Activated CD8-positive, alpha-beta T cell treated with anti-CD3 and anti-CD28 coated beads, Interleukin-2, amount 10 ng/mL, durations not matched to agents 7 days and 5 days (primary cell): ENCODE data around the gene TFAP2E. TPM values are rescaled to one million over a fixed set of nuclear protein-coding genes. Genes with fewer than 3 reads are reported as not detected.
A peak's percentile ranks its signal among the peaks of the same experiment; 100 is the strongest.
"Not testable (repeated sequence)": the region's sequence is repeated elsewhere in the genome, so short reads cannot be mapped to it uniquely, and the experiment has no call there.

Experiments used
- ATAC-seq: fragments of 150-1000 bp; cut with Tn5 transposase; one replicate; pipeline ENCODE4 v1.10.0; 2021; ENCODE audit warnings: moderate library complexity
- CTCF ChIA-PET: fragments of 350-600 bp; sonication (Branson Sonifier 250); formaldehyde crosslinking; loops from one replicate; lab custom pipeline; 2021; ENCODE audit warnings: antibody characterized with exemption; lab: Charles Lee
- POLR2A ChIA-PET: fragments of 350-600 bp; sonication (Branson Sonifier 250); formaldehyde crosslinking; loops from one replicate; lab custom pipeline; 2021; ENCODE audit warnings: antibody characterized with exemption; lab: Charles Lee
- DNase-seq: peaks from one replicate; pipeline ENCODE4 v3.0.0-alpha.2; 2020
- H3K27ac Mint-ChIP-seq: one replicate; pipeline ENCODE4 v1.8.0; 2021; ENCODE audit warnings: mild to moderate bottlenecking, mixed read lengths
- H3K27me3 Mint-ChIP-seq: one replicate; pipeline ENCODE4 v1.8.0; 2021; ENCODE audit warnings: low read depth, mixed read lengths
- H3K36me3 Mint-ChIP-seq: one replicate; pipeline ENCODE4 v1.8.0; 2021; ENCODE audit warnings: low read depth, mixed read lengths
- H3K4me1 Mint-ChIP-seq: one replicate; pipeline ENCODE4 v1.8.0; 2021; ENCODE audit warnings: low read depth, mixed read lengths
- H3K4me3 Mint-ChIP-seq: one replicate; pipeline ENCODE4 v1.8.0; 2021; ENCODE audit warnings: mild to moderate bottlenecking, mixed read lengths
- H3K9me3 Mint-ChIP-seq: one replicate; pipeline ENCODE4 v1.8.0; 2022; ENCODE audit warnings: mixed read lengths; ENCODE audit not compliant: insufficient read depth
- total RNA-seq, 2 experiments: library from RNA; stranded (reverse); gene quantifications; one replicate each; pipeline ENCODE4 v1.2.3, GENCODE V29; 2021

Gene TFAP2E
- total RNA-seq, 2 experiments from 2014 or later = 1.0 to 1.1 TPM

DNA sequence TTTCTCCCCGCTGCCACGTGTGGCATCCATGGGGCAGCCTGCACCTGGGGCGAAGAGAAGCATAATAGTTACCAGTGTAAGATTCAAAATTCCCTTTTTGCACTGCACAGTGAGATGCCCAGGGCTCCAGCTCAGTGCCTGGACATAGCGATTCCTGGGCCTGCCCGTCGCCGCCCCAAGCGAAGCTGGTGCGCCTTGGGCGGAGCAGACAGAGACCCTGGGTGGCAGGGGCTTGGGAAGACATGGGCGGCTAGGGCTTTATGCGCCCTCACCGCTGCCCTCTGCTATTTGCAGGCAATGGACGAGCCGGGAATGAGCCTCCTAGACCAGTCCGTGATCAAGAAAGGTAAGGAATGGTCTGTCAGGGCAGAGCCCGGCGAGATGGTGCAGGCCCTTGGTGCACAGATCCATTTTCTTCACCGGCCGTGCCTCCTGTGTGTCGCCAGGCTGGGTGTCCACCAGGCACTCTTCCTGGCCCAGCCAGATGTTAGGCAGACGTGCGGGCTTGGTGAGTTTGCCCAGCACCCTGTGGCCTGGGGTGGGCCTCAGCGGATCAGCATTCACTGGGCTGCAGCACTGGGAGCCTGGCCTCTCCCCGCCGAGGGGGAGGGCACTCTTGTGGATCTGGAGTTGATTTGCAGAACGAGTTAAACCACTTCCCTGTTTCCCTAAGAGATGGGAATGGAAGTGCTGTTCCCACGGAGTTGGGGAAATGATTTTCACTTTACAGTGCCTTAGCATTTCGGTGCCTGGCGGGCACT lies 1.7 kb downstream of the TFAP2E start:
- Mint-ChIP-seq H3K9me3 (no peaks in the 10 kb centered on the region), H3K27ac (no peak overlapping the region), H3K27me3 (peaks cover 23% of the 10 kb centered on the region), H3K4me1 (peaks cover 36% of the 10 kb centered on the region), H3K36me3 (peaks cover 10% of the 10 kb centered on the region), H3K4me3 (no peak overlapping the region)
- CTCF ChIA-PET = no interaction called here
- POLR2A ChIA-PET = no interaction called here
- no peak for ATAC-seq
- DNase-seq = no peak

DNA sequence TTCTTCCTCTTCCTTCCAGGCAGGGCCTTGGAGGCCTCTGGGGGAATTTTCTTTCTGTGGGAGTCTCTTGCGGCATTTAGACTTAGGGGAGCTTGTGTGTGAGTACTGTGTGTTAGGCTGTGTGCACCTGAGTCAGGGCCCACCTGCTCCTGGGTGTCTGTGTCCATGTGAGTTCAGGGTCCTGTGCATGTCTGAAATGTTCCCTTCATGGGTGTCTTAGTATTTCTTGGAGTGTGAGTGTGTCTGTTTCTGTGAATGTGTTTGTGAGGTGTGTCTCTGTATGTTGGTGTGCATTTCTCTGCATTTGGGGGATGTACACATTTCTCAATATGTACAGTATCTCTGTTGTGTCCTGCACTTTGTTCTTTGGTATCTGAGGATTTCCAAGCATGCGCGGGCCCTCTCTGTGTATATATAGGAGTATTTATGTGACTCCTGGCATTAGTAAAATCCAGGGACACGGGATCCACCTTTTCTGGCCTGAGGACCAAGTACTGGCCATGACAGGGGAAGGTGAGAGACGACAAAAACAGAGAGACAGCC lies 2.4 kb downstream of the TFAP2E start:
- no peaks in the 10 kb centered on the region for H3K9me3 Mint-ChIP-seq
- ATAC-seq = no peak
- peak overlapping the region; percentile 74 for H3K4me3 Mint-ChIP-seq
- H3K36me3 Mint-ChIP-seq = peaks cover 10% of the 10 kb centered on the region
- no peak for DNase-seq
- peaks cover 21% of the 10 kb centered on the region for H3K27me3 Mint-ChIP-seq
- H3K27ac Mint-ChIP-seq = peak overlapping the region; percentile 18
- POLR2A ChIA-PET = no interaction called here
- CTCF ChIA-PET = interaction anchor here (1.0 kb wide), 1 partner anchor 11 kb away, joined by 5 read pairs; no protein-coding TSS in a partner anchor
- H3K4me1 Mint-ChIP-seq = peaks cover 36% of the 10 kb centered on the region

DNA sequence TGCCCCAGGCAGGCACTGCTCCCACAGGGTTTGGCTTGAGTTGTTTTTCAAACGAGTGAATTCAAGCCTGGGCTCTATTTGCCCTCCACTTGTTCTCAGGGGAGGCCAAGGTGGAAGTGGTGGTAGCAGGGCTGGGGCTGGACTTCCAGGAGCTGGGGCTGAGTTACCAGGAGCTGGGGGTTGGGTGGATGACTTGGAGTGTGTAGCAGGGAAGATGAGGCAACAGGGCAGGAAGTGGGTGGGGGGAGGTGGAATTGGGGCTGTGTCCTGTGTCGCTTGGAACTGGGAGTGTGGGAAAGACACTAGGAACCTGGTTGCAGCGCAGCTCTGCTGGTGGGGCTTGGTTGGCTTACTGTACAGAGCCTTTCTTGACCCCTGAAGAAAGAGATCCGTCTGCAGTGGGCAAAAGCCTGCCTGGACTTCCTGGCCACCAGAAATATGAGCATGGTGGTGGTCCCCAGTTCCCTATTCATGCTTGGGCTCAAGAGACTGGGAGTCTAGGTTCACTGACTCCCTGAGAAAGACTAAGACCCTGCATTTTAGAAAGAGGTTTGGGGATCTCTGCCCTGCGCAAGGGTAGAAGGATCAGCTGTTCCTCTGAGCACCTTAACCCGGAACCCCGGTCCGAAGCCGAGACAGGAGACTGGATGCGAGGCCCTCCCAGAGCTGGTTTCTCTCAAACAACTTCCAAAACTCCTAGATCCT lies 3.1 kb downstream of the TFAP2E start:
- CTCF ChIA-PET = interaction anchor here (1.0 to 3.4 kb wide), 3 partner anchors 8 to 139 kb away, joined by 5 to 26 read pairs (median 13); no protein-coding TSS in a partner anchor
- no peak for DNase-seq
- peak overlapping the region; percentile 74 for H3K4me3 Mint-ChIP-seq
- H3K27me3 Mint-ChIP-seq = peaks cover 17% of the 10 kb centered on the region
- POLR2A ChIA-PET = interaction anchor here (1.9 kb wide), 1 partner anchor 193 kb away, joined by 10 read pairs; the partner anchor contains the start of gene CLSPN
- peak overlapping the region; percentile 87 for H3K27ac Mint-ChIP-seq
- H3K36me3 Mint-ChIP-seq = peaks cover 10% of the 10 kb centered on the region
- peaks cover 34% of the 10 kb centered on the region for H3K4me1 Mint-ChIP-seq
- H3K9me3 Mint-ChIP-seq = no peaks in the 10 kb centered on the region
- no peak for ATAC-seq

DNA sequence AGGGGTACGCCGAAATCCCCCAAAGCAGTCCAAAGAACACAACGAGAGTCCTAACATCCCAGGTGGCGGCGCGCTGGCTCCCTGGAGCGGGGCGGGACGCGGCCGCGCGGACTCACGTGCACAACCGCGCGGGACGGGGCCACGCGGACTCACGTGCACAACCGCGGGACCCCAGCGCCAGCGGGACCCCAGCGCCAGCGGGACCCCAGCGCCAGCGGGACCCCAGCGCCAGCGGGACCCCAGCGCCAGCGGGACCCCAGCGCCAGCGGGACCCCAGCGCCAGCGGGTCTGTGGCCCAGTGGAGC lies 3.6 kb downstream of the TFAP2E start:
- peak overlapping the region; percentile 74 for H3K4me3 Mint-ChIP-seq
- peaks cover 12% of the 10 kb centered on the region for H3K27me3 Mint-ChIP-seq
- not testable (repeated sequence) for H3K9me3 Mint-ChIP-seq

DNA sequence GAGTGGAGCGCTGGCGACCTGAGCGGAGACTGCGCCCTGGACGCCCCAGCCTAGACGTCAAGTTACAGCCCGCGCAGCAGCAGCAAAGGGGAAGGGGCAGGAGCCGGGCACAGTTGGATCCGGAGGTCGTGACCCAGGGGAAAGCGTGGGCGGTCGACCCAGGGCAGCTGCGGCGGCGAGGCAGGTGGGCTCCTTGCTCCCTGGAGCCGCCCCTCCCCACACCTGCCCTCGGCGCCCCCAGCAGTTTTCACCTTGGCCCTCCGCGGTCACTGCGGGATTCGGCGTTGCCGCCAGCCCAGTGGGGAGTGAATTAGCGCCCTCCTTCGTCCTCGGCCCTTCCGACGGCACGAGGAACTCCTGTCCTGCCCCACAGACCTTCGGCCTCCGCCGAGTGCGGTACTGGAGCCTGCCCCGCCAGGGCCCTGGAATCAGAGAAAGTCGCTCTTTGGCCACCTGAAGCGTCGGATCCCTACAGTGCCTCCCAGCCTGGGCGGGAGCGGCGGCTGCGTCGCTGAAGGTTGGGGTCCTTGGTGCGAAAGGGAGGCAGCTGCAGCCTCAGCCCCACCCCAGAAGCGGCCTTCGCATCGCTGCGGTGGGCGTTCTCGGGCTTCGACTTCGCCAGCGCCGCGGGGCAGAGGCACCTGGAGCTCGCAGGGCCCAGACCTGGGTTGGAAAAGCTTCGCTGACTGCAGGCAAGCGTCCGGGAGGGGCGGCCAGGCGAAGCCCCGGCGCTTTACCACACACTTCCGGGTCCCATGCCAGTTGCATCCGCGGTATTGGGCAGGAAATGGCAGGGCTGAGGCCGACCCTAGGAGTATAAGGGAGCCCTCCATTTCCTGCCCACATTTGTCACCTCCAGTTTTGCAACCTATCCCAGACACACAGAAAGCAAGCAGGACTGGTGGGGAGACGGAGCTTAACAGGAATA lies 4.2 kb downstream of the TFAP2E start:
- Mint-ChIP-seq H3K36me3 (peaks cover 10% of the 10 kb centered on the region), H3K9me3 (no peaks in the 10 kb centered on the region), H3K27ac (peak overlapping the region; percentile 94), H3K27me3 (peaks cover 8% of the 10 kb centered on the region), H3K4me1 (peaks cover 34% of the 10 kb centered on the region), H3K4me3 (peak overlapping the region; percentile 81)
- DNase-seq (peak; percentile 85), ATAC-seq (peak; percentile 87)
- CTCF ChIA-PET = interaction anchor here (0.6 to 3.4 kb wide), 7 partner anchors 9 to 150 kb away, joined by 3 to 26 read pairs (median 5); no protein-coding TSS in a partner anchor
- POLR2A ChIA-PET = interaction anchor here (1.2 to 1.9 kb wide), 3 partner anchors 9 to 192 kb away, joined by 5 to 10 read pairs (median 10); partner anchors contain the start of genes CLSPN, KIAA0319L and NCDN

More for the DNA sequence above, 3.6 kb downstream of the TFAP2E start:
- POLR2A ChIA-PET = interaction anchor here (1.9 kb wide), 1 partner anchor 192 kb away, joined by 10 read pairs; the partner anchor contains the start of gene CLSPN
- ATAC-seq, H3K36me3 Mint-ChIP-seq, DNase-seq: not testable (repeated sequence)
- peaks cover 34% of the 10 kb centered on the region for H3K4me1 Mint-ChIP-seq
- CTCF ChIA-PET = interaction anchor here (1.0 to 3.4 kb wide), 3 partner anchors 8 to 139 kb away, joined by 5 to 26 read pairs (median 13); no protein-coding TSS in a partner anchor
- H3K27ac Mint-ChIP-seq = peak overlapping the region; percentile 87

DNA sequence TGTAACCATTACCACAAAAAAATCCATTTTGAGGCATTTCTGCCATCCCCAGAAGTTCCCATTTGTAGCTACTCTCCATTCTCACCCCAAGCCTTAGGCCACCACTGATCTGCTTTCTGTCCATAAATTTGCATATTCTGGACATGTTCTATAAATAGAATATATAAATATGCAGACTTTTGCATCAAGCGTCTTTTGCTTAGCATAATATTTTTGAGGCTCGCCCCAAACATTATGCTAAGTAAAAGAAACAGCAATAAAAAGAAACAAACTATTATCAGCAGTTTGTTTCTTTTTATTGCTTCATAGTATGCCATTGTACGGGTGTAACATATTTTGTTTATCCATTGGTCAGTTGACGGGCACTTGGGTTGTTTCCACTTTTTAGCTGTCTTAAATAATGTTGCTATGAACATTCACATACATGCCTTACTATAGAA lies 7.9 kb downstream of the TFAP2E start:
- Mint-ChIP-seq H3K36me3 (peaks cover 6% of the 10 kb centered on the region), H3K9me3 (no peaks in the 10 kb centered on the region), H3K4me3 (no peak overlapping the region), H3K27ac (no peak overlapping the region), H3K27me3 (peaks cover 3% of the 10 kb centered on the region), H3K4me1 (peaks cover 22% of the 10 kb centered on the region)
- ATAC-seq (no peak), DNase-seq (no peak)
- POLR2A ChIA-PET = no interaction called here
- CTCF ChIA-PET = interaction anchor here (0.8 to 0.9 kb wide), 2 partner anchors 12 to 135 kb away, joined by 3 to 4 read pairs; no protein-coding TSS in a partner anchor

DNA sequence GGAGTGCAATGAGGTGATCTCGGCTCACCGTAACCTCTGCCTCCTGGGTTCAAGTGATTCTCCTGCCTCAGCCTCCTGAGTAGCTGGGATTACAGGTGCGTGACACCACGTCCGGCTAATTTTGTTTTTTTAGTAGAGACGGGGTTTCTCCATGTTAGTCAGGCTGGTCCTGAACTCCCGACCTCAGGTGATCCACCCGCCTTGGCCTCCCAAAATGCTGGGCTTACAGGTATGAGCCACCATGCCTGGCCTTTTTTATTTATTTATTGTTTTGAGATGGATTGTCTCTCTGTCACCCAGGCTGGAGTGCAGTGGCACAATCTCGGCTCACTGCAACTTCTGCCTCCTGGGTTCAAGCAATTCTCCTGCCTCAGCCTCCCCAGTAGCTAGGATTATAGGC lies 8.5 kb downstream of the TFAP2E start:
- H3K27me3 Mint-ChIP-seq, DNase-seq, H3K27ac Mint-ChIP-seq, H3K36me3 Mint-ChIP-seq, ATAC-seq, H3K4me3 Mint-ChIP-seq, H3K9me3 Mint-ChIP-seq, POLR2A ChIA-PET: not testable (repeated sequence)
- H3K4me1 Mint-ChIP-seq = peaks cover 15% of the 10 kb centered on the region
- CTCF ChIA-PET = interaction anchor here (0.8 to 1.2 kb wide), 3 partner anchors 13 to 134 kb away, joined by 3 to 4 read pairs (median 3); no protein-coding TSS in a partner anchor

DNA sequence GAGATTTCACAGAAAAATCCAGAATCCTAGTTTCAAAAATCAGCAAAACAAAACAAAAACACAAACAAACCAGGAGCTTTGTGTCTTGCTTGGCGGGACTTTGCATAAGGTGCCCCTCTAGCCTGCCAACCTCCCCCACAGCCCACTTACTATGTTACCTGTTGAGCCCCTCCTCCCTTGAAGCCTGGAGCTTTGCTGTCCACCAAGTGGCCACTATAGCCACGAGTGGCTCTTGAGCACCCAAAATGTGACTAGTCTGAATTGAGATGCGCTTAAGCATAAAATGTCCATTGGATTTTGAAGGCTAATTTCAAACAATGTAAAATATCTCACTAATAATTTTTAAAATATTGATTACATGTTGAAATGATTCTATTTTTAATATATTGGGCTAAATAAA lies 12.2 kb downstream of the TFAP2E start:
- no peaks in the 10 kb centered on the region for H3K4me1 Mint-ChIP-seq
- no peak for ATAC-seq
- DNase-seq = no peak
- no peaks in the 10 kb centered on the region for H3K9me3 Mint-ChIP-seq
- no peaks in the 10 kb centered on the region for H3K27me3 Mint-ChIP-seq
- ChIA-PET POLR2A (no interaction called here), CTCF (interaction anchor here (1.0 to 1.7 kb wide), 3 partner anchors 20 to 142 kb away, joined by 3 to 5 read pairs (median 4); no protein-coding TSS in a partner anchor)
- H3K4me3 Mint-ChIP-seq = no peak overlapping the region
- H3K36me3 Mint-ChIP-seq = no peaks in the 10 kb centered on the region
- no peak overlapping the region for H3K27ac Mint-ChIP-seq

DNA sequence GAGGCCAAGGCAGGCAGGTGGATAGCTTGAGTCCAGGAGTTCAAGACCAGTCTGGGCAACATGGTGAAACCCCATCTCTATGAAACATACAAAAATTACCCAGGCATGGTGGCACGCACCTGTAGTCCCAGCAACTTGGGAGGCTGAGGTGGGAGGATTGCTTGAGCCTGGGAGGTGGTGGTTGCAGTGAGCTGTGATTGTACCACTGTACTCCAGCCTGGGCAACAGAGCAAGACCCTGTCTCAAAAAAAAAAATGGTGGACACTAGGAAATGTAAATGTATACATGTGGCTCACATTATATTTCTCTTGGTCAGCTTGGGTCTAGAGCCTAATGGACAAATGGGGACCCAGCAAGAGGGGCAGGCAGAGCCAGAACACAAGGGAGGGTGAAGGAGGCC lies 12.7 kb downstream of the TFAP2E start:
- DNase-seq, H3K36me3 Mint-ChIP-seq, ATAC-seq, H3K27me3 Mint-ChIP-seq, POLR2A ChIA-PET, H3K9me3 Mint-ChIP-seq, H3K4me3 Mint-ChIP-seq, H3K4me1 Mint-ChIP-seq, H3K27ac Mint-ChIP-seq: not testable (repeated sequence)
- CTCF ChIA-PET = interaction anchor here (1.3 to 1.7 kb wide), 2 partner anchors 48 to 142 kb away, joined by 3 to 4 read pairs; no protein-coding TSS in a partner anchor

DNA sequence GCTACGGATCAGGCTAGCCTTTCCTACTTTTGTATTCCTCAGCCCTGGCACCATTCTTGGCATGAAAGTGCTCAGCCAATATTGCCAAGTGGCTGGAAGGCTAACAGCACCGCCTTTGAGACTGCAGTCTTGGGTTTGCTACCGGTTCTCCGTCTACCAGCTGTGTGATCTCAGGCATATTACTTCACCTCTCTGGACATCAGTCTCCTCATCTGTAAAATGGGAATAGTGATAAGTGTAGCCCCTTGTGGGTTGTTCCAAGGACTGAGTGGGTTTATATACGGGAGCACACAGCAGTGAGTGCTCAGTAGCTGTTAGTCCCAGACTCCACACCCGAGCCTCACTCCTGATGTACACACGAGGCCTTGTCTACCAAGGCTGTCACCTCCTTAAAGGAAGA lies 13.7 kb downstream of the TFAP2E start:
- CTCF ChIA-PET = interaction anchor here (1.1 kb wide), 1 partner anchor 18 kb away, joined by 3 read pairs; no protein-coding TSS in a partner anchor
- H3K4me3 Mint-ChIP-seq = no peak overlapping the region
- H3K27ac Mint-ChIP-seq = no peak overlapping the region
- no peak for ATAC-seq
- no peaks in the 10 kb centered on the region for H3K9me3 Mint-ChIP-seq
- H3K27me3 Mint-ChIP-seq = no peaks in the 10 kb centered on the region
- H3K4me1 Mint-ChIP-seq = no peaks in the 10 kb centered on the region
- H3K36me3 Mint-ChIP-seq = peaks cover 3% of the 10 kb centered on the region
- POLR2A ChIA-PET = interaction anchor here (1.5 kb wide), 1 partner anchor 182 kb away, joined by 3 read pairs; no protein-coding TSS in a partner anchor
- DNase-seq = no peak
